ENCODE measurements around the gene RTL10.

Gene RTL10

DNA sequence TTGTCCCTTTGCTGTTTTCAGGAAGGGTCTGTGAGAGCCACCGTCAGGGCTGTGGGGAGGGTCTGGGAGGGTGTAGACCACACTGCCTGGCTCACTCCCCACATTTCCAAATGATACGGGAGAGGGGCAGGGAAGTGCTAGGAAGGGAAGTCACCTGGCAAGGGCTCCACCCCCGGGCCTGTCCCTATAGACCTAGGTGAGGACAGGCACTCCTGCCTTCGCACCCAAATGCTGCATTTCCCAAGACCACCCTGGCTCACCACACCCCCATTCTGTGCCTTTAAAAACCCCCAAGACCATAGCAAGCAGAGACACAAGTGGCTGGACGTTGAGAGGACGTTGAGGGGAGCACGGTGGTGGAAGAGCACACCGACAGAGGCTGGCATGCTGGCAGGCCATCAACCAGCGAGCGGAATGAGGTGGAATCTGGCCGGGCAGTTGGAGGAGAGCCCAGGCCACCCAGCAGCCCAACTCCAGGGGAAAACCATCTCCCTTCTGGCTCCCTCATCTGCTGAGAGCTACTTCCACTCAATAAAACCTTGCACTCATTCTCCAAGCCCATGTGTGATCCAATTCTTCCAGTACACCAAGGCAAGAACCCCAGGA is 45.7 kb downstream of the RTL10 start:
- no peak for DNase-seq (ENCODE audit: low read depth in 2 of 2)

DNA sequence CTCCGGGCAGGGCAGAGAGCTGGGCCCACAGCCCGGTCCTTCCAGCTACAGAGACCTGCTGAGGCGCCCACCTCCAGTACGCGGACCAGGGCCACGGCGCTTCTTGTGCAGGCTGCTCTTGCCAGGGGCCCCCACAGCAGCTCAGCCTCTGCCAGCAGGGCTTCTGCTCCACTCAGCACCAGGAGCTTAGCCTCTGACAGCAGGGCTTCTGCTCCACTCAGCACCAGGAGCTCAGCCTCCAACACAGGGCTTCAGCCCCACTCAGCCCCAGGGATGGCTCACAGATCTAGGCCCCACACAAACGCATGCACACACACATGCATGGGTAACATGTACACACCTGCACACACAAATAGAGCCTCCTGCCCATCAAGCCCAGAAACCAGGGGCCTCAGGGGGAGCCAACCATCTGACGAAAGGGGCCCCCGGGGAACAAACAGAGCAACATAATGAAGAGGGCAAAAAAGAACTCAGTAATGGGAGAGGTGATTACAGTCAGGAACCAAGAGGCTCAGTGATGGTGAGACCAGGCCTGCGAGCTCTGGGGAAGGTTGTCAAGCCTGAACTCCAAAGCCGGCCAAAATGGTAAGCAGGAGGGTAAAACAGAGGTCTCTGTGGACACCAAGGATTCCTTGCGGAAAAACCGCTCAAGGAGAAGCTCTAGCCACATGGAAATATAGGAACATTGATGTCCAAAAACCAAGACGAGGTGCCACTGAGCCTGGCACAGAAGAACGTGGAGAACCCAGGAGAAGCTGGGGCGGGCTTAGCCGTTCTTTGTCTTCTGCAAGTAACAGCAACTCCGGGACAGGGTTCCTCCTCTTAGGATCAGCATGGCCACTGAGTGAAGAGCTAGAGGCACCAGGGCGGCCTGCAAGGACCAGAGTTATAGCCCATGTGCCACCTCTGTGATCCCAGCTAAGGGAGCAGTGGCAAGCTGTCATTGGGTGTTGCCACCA is 46.5 kb downstream of the RTL10 start:
- no peak for DNase-seq (ENCODE audit: low read depth in 2 of 2)

DNA sequence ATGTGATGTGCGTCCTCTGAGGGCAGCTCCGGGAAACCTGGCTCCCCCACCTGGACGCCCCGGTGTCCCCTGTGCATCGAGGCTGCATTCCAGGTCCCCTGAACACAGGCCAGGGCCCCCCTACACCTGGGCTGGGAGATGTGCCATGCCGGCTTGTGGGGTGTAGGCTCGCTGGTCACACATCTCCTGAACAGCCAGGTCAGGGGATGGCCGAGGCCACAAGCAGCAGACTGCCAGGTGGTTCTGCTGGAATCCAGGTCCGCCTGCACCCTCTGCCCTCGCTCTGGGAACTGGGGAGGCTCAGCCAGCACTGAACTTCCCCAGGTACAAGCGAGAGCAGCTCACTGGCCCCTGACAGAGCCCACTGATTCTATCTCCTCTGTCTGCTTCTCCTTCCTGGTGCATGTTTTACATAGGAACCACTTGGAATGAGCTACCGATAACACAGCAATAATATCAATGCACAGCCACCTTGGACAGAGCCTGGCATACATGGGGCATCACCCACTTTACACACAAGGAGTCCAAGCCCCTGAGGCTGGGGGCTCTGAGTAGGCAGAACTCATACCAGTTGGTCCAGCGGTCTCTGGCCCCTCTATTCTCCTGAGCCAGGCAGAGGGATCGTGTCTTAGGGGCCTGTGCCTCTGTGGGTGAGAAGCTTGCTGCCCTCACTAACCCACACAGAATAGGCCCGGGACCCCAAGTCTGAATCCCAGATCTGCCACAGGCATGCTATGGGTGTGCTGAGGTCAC is 47.3 kb downstream of the RTL10 start:
- DNase-seq (ENCODE audit: low read depth in 2 of 2) = no peak

DNA sequence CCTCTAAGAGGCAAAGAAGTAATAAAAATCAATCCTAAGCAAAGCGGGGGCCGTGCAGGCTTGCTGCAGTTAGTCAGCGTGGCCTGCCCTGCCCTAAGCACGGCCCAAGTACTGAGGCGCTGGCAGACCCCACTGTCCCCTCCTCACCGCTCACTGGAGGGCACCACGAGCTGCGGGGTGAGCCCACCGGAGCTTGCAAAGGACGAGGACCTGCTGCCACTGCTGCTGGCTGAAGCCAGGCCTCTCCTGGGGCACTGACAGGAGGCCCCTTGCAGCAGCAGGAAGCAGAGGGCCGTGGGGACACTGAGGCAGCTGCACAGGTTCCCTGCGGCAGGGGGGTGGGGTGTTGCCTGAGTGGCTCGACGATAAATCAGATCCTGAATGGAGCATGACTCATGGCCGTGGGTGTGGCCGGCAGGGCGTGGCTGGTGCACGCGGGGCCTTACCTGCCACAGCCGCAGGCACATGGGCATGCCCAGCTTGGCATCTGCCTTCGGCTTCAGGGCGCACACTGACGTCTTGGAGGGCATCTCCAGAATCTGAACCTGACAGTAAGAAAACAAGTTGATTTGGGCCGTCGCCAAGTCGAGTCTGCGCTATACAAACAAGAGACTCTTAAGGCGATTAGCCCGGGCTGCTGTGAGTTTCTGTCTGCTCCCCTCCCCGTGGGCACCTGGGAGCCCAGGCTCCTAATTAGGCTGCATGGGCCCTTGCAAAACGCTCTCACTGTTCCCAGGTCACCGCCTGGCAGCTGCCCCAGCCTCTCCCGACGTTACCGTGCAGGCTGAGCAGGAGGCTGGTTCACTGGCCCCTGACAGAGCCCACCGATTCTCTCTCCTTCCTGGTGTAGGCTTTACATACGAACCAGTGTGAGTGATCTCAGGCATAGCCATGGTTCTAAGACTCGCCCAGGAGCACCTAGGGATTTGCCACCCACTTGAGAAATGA is 48.2 kb downstream of the RTL10 start:
- no peak for DNase-seq (ENCODE audit: low read depth in 2 of 2)

DNA sequence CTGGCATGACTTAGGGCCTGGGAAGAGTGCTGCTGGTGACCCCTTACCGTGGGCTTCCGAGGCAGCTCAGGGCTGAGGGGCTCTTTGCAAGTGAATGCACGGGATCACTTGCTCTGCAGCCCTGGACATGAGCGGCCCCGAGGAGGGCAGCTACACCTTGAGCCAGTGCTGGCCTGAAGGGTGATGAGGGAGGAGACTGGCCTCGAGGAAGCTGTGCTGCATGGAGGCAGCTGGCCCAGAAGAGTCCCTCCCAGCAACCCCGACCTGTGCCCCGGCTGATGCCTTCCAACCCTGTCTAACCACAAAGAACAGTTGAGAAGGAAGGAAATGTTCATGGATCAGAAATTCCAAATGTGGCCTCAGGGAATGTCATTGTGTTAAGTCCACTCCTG is 48.9 kb downstream of the RTL10 start:
- DNase-seq (ENCODE audit: low read depth in 2 of 2) = no peak

All from stimulated activated CD8-positive, alpha-beta memory T cell treated with anti-CD3 and anti-CD28 coated beads, Interleukin-2, amount 100 ng/mL, for 48 hours (primary cell).